Smooth muscle cell (in vitro differentiated cells): ENCODE data around the gene ERC2. TPM values are rescaled to one million over a fixed set of nuclear protein-coding genes. Genes with fewer than 3 reads are reported as not detected.

Experiments
- DNase-seq: peaks from one replicate; lab custom pipeline; 2025; ENCODE audit not compliant: unreplicated experiment; lab: John Stamatoyannopoulos, UW
- H2AFZ ChIP-seq: fragments of 200-600 bp; sonication (generic); 2 replicates; pipeline ENCODE4 v1.6.0; 2016; ENCODE audit warnings: antibody characterized with exemption, low read depth, mild to moderate bottlenecking
- H3F3A ChIP-seq: fragments of 200-600 bp; sonication (generic); 2 replicates; pipeline ENCODE4 v1.6.0; 2017; ENCODE audit warnings: antibody characterized with exemption, low read depth
- H3K27ac ChIP-seq: fragments of 200-600 bp; sonication (generic); 2 replicates; pipeline ENCODE4 v1.5.1; 2016; ENCODE audit warnings: low read depth, mild to moderate bottlenecking
- H3K27me3 ChIP-seq: fragments of 200-600 bp; sonication (generic); 2 replicates; pipeline ENCODE4 v1.6.1; 2016; ENCODE audit warnings: low read depth, mild to moderate bottlenecking
- H3K36me3 ChIP-seq: fragments of 200-600 bp; sonication (generic); 2 replicates; pipeline ENCODE4 v1.5.1; 2016; ENCODE audit warnings: low read depth
- H3K4me1 ChIP-seq: fragments of 200-600 bp; sonication (generic); 2 replicates; pipeline ENCODE4 v1.5.1; 2016; ENCODE audit warnings: low read depth
- H3K4me2 ChIP-seq: fragments of 200-600 bp; sonication (generic); 2 replicates; pipeline ENCODE4 v1.6.0; 2016; ENCODE audit warnings: mild to moderate bottlenecking
- H3K4me3 ChIP-seq: fragments of 200-600 bp; sonication (generic); 2 replicates; pipeline ENCODE4 v1.5.1; 2016; ENCODE audit warnings: mild to moderate bottlenecking
- H3K79me2 ChIP-seq: fragments of 200-600 bp; sonication (generic); 2 replicates; pipeline ENCODE4 v1.6.0; 2016; ENCODE audit warnings: low read depth, mild to moderate bottlenecking
- H3K9ac ChIP-seq: fragments of 200-600 bp; sonication (generic); 2 replicates; pipeline ENCODE4 v1.6.0; 2016; ENCODE audit warnings: low read depth
- H3K9me3 ChIP-seq: fragments of 200-600 bp; sonication (generic); replicated peaks from 2 replicates; pipeline ENCODE4 v1.5.1; 2016; ENCODE audit warnings: low read depth
- H4K20me1 ChIP-seq: fragments of 200-600 bp; sonication (generic); 2 replicates; pipeline ENCODE4 v1.6.0; 2016; ENCODE audit warnings: low read depth
- WGBS: methylation state at CpG from one replicate; pipeline ENCODE4 v1.1.7; 2016; ENCODE audit warnings: low lambda C conversion rate; 5-methylcytosine and 5-hydroxymethylcytosine counted together
- polyA plus RNA-seq: library from polyadenylated mRNA; unstranded; fragments of >200 nt; fragmentation: Nextera tagmentation; extraction: Ambion mirVana; gene quantifications from 2 replicates; pipeline ENCODE4 v1.2.1, GENCODE V29; 2016
- total RNA-seq: library from RNA; depleted of rRNA; stranded (reverse); fragments of >200 nt; gene quantifications from 2 replicates; pipeline ENCODE4 v1.2.3, GENCODE V29; 2014
- TF ChIP-seq, protein P1 (sequence below): fragments of 200-600 bp; sonication (generic); IDR thresholded peaks from 2 replicates; pipeline ENCODE4 v1.5.1; 2017; ENCODE audit warnings: borderline replicate concordance, mild to moderate bottlenecking, antibody characterized with exemption; ENCODE audit not compliant: insufficient read depth, poor library complexity, severe bottlenecking

The ERC2 gene
- total and polyA plus RNA-seq, 2 experiments from 2014 or later = 1.1 TPM; not detected in 1

DNA sequence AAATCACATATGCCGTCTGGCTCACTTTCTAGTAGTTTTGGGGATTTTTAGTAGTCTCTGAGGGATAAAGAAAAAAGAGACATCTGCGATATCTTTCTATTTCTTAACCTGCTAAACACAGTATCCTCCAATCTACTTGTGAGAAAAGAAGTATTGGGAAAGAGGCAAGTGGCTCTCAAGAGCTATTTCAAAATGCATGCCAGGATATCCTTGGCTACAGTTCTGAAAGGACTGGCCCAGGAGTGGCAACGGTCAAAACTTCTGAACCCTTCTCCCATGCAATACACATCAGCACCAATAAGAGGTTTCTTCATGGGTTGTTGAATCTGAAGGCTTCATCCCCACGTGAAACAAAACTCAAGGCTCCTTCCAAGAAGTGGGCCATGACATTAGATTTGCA, 777.1 kb downstream of the ERC2 start:
- no peaks in the 10 kb centered on the region for H4K20me1 ChIP-seq
- no peak overlapping the region for H3K9ac ChIP-seq
- H2AFZ ChIP-seq = no peak overlapping the region
- no peaks in the 10 kb centered on the region for H3K9me3 ChIP-seq
- 70% methylated on average over 4 of the region's 4 CpGs for WGBS
- peaks cover 18% of the 10 kb centered on the region for H3K4me1 ChIP-seq
- H3K36me3 ChIP-seq = no peaks in the 10 kb centered on the region
- DNase-seq = no peak
- no peak overlapping the region for H3K4me2 ChIP-seq
- no peak overlapping the region for H3K4me3 ChIP-seq
- H3F3A ChIP-seq = peaks cover 5% of the 10 kb centered on the region
- H3K27me3 ChIP-seq = no peaks in the 10 kb centered on the region
- TF ChIP-seq, protein P1, sequence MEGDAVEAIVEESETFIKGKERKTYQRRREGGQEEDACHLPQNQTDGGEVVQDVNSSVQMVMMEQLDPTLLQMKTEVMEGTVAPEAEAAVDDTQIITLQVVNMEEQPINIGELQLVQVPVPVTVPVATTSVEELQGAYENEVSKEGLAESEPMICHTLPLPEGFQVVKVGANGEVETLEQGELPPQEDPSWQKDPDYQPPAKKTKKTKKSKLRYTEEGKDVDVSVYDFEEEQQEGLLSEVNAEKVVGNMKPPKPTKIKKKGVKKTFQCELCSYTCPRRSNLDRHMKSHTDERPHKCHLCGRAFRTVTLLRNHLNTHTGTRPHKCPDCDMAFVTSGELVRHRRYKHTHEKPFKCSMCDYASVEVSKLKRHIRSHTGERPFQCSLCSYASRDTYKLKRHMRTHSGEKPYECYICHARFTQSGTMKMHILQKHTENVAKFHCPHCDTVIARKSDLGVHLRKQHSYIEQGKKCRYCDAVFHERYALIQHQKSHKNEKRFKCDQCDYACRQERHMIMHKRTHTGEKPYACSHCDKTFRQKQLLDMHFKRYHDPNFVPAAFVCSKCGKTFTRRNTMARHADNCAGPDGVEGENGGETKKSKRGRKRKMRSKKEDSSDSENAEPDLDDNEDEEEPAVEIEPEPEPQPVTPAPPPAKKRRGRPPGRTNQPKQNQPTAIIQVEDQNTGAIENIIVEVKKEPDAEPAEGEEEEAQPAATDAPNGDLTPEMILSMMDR = no peak
- H3K27ac ChIP-seq = no peak overlapping the region
- no peaks in the 10 kb centered on the region for H3K79me2 ChIP-seq

DNA sequence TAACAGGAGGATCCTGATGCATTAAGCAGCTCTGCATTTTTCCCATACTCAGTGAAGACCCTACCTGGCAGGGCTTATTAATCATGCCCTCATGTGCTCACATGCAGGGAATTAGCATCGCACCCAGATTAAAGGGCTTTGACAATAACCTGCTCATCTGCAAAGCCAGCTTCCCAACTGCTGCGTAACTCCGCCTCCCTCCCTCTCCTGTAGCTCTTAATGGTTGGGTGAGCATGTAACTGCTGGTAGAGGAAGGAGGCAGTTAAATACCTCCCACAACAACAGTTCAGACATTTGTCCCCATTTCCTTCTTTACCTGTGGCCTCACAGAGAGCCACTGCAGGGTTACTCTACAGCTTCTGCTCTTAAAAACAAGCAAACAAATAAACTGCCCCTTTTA, 777.5 kb downstream of the ERC2 start:
- Histone ChIP-seq H3K9ac (no peak overlapping the region), H3K27ac (no peak overlapping the region), H2AFZ (no peak overlapping the region), H3K4me1 (peaks cover 18% of the 10 kb centered on the region), H3F3A (peaks cover 5% of the 10 kb centered on the region), H3K36me3 (no peaks in the 10 kb centered on the region), H3K4me2 (no peak overlapping the region), H3K79me2 (no peaks in the 10 kb centered on the region), H4K20me1 (no peaks in the 10 kb centered on the region), H3K4me3 (no peak overlapping the region), H3K9me3 (no peaks in the 10 kb centered on the region), H3K27me3 (no peaks in the 10 kb centered on the region)
- WGBS = 33% methylated on average over 3 of the region's 3 CpGs
- DNase-seq = no peak
- TF ChIP-seq, protein P1 = no peak

DNA sequence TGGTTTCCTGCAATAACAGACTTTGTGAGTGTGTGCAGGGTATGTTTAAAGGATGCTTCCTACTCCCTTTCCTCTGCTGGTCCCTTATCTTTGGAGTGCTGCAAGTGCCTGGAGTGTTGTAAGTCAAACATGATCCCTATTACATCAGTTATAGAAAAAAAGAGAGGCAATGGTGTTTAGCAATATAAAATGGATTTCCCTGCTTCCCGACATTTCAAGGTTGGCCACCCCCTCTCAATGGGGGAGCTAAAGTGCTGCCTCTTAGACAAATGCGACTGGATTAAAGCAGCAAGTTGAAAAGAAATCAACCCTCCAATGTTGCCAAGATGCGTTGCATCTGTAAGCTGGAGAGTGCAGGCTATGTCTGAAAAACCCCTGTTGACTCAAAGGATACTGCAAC, 778.1 kb downstream of the ERC2 start:
- TF ChIP-seq, protein P1 = no peak
- no peak for DNase-seq
- Histone ChIP-seq H3K4me1 (peaks cover 18% of the 10 kb centered on the region), H3K4me2 (no peak overlapping the region), H3K4me3 (no peak overlapping the region), H3K79me2 (no peaks in the 10 kb centered on the region), H3K9ac (no peak overlapping the region), H3F3A (peaks cover 5% of the 10 kb centered on the region), H3K9me3 (no peaks in the 10 kb centered on the region), H3K27ac (no peak overlapping the region), H2AFZ (no peak overlapping the region), H3K27me3 (no peaks in the 10 kb centered on the region), H4K20me1 (no peaks in the 10 kb centered on the region), H3K36me3 (no peaks in the 10 kb centered on the region)
- WGBS = 20% methylated on average over 3 of the region's 3 CpGs

DNA sequence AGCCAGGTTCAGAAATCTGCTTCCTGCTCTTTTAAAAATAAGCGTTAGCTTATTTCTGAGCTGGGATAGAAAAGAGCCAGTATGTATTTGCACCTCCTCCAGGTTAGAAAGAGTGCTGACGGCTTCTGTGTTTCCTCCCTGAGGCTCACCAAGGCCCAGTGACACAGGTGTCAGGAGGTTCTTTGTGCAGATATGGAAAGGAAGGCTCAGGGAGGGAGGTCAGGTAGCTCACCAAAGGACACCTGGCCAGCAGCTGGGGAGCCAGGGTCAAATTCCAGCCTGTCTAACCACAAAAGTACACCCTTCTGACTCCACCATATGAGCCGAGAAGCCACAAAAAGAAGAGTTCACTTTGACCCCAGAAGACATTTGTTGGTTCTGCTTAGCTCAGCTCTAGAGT, 780.1 kb downstream of the ERC2 start:
- Histone ChIP-seq H3K79me2 (no peaks in the 10 kb centered on the region), H3K36me3 (no peaks in the 10 kb centered on the region), H4K20me1 (no peaks in the 10 kb centered on the region), H3K27ac (no peak overlapping the region), H3K27me3 (no peaks in the 10 kb centered on the region), H3K9ac (no peak overlapping the region), H3K4me1 (peaks cover 18% of the 10 kb centered on the region), H3K4me3 (no peak overlapping the region), H3K9me3 (no peaks in the 10 kb centered on the region), H3K4me2 (no peak overlapping the region), H3F3A (peaks cover 5% of the 10 kb centered on the region), H2AFZ (no peak overlapping the region)
- WGBS = 84% methylated on average over 3 of the region's 3 CpGs
- no peak for DNase-seq
- TF ChIP-seq, protein P1 = no peak
